ENCODE data around the gene PEPD.

PEPD gene

DNA sequence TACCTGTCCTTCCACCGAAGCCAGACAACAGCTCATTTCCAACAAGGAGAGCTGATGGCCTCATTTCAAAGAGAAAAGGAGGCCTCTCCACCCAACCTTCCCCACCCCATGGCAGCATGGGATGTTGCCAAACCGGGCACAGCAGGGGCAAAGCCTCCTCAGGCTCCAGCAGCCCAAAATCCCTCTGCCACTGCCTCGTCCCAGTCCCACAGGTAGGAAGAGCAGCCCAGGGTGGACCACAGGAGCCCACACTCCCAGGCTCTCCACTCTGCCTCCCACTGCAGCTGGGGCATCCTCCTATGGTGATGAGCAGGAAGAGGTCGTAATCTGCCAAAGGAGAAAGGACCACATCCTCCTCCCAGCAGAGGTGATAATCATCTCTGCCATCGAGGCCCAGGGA lies 50.9 kb downstream of the PEPD start:
- H3K27ac Mint-ChIP-seq = no peak overlapping the region
- no peak overlapping the region for H3K4me3 Mint-ChIP-seq
- no peaks in the 10 kb centered on the region for H3K9me3 Mint-ChIP-seq (ENCODE audit: low read depth)
- no peaks in the 10 kb centered on the region for H3K27me3 Mint-ChIP-seq
- no peaks in the 10 kb centered on the region for H3K36me3 Mint-ChIP-seq
- H3K4me1 Mint-ChIP-seq (ENCODE audit: low read depth) = no peaks in the 10 kb centered on the region

DNA sequence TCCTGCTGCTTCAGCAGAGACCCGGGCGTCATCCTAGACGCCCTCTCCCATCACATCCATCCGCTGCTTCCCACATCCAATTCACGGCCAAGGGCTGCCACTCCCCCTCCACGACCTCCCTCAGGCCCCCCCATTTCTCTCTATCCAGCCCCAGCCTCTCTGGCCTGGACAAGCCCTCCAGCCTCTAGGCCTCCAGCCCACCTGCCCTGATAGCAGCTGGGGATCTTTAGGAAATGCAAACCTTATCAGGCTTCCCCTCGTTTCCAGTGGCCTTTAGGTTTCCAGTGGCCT lies 51.6 kb downstream of the PEPD start:
- Mint-ChIP-seq H3K4me1 (ENCODE audit: low read depth) (no peaks in the 10 kb centered on the region), H3K36me3 (no peaks in the 10 kb centered on the region), H3K27me3 (no peaks in the 10 kb centered on the region), H3K4me3 (no peak overlapping the region), H3K9me3 (ENCODE audit: low read depth) (no peaks in the 10 kb centered on the region), H3K27ac (no peak overlapping the region)

DNA sequence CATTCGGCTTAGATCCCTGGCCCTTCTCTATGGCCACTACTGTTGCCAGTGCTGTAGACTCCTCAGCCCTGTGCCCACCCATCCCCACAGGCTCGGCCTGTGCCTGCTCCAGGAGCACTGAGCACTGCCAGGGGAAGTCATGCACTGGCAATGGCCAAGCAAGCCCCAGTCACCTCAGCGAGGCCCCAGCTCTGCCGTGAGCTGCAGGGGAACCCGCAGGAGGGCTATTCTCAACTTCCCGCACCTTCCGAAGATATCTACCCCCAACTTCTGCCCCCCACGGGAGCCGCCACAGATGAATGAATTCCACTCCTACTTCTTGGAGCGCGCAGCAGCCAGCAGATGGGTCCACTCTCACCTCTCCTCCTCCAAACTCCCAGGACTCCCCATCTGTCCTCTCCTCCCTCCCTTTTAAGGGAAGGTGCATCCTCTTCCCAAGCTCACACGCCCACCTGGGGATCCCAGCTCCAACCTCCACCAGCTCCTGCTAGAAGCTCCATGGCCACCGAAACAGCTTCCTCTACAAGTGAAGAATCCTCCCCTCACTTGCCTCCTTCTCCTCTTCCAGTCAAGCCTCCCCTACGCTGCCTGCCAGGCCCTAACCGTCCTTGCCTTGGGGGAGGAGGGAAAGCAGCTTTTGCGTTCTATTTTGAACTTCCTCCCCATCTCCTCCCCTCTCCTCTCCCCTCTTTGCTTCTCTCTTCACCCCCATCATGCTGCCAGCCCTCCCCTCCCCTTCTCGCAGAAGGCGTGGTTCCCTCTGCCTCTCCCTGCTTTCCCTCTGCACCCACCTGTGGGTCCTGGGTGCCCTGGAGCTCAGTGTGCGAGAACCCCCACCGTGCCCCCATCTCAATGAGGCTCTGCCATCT lies 52.2 kb downstream of the PEPD start:
- no peaks in the 10 kb centered on the region for H3K27me3 Mint-ChIP-seq
- H3K9me3 Mint-ChIP-seq (ENCODE audit: low read depth) = no peaks in the 10 kb centered on the region
- no peak overlapping the region for H3K4me3 Mint-ChIP-seq
- no peaks in the 10 kb centered on the region for H3K36me3 Mint-ChIP-seq
- H3K4me1 Mint-ChIP-seq (ENCODE audit: low read depth) = no peaks in the 10 kb centered on the region
- no peak overlapping the region for H3K27ac Mint-ChIP-seq

DNA sequence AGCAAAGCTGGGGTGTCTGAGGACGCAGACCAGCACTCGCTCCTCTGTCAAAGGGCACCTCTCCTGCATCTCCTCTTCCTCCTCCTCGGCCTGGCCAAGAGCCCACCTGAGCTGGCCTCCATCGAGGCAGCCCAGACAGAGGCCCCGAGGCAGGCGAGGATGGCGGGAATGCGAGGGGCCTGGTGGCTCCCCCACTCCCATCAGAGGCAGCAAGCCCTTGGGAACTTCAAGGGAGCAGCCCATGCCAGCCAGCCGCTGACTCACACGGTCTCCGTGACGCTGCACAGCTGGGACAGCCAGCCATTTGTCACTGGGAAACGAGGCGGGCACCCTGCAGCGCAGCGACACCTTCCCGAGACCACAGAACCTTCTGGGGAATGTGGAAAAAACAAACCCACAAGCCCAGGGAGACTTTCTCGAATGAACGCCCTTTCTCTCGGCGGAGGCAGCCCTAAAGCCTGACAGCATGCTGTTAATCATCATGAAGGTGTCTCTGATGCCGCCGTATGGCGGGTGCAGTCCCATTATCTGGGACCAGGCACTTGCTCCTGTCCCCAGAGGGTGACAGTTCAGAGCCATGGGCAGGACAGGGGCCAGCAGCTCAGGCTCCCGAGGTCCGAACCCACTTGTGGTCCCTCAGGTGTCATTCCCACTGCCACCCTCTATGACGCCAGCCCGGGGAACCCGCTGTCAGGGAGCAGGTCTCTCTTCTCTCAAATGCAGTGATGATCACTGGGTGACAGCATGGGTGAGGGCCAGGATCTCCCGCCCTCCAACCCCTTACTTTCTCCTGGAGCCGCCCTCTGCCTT lies 53.0 kb downstream of the PEPD start:
- Mint-ChIP-seq H3K9me3 (ENCODE audit: low read depth) (no peaks in the 10 kb centered on the region), H3K36me3 (no peaks in the 10 kb centered on the region), H3K4me1 (ENCODE audit: low read depth) (no peaks in the 10 kb centered on the region), H3K27ac (no peak overlapping the region), H3K4me3 (no peak overlapping the region), H3K27me3 (no peaks in the 10 kb centered on the region)

DNA sequence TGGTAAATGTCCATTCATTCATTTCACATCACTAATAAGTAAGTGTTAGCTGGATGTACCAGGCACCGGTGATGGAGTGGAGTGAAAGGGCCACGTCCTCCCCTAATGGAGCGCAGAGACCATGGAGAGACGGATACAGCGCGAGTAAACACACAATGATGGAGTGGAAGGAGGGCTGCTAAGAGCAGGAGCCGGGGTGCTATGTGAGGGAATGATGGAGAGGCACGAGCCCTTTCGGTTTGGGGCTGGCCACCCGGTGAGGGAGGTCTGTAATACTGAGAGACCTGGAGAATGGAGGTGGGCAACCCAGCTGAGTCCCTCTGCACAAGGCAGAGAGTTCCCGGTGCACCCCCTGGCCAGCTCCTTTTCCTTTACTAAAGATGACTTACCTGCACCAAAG lies 53.7 kb downstream of the PEPD start:
- Mint-ChIP-seq H3K36me3 (peaks cover 2% of the 10 kb centered on the region), H3K9me3 (ENCODE audit: low read depth) (no peaks in the 10 kb centered on the region), H3K27me3 (no peaks in the 10 kb centered on the region), H3K27ac (no peak overlapping the region), H3K4me3 (no peak overlapping the region), H3K4me1 (ENCODE audit: low read depth) (no peaks in the 10 kb centered on the region)

DNA sequence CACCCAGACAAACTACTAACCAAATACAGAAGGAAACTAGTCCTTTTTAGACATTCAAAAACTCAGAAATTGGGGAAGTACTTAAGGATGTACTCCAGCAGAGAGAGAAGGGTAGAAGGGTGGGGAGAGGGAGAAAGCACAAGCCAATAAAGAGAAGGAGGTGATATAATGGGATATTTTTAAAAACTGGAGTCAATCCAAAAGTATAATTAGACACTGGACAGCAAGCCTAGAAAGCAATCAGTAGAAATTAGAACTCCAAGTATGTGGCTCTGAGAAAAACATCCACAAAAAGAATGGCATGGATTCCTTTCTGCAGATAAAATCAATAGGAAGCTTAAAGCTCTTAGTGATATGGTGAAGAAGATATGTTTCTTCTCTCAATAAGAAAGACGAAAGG lies 55.8 kb downstream of the PEPD start:
- Mint-ChIP-seq H3K27me3 (no peaks in the 10 kb centered on the region), H3K9me3 (ENCODE audit: low read depth) (no peaks in the 10 kb centered on the region), H3K4me3 (no peak overlapping the region), H3K27ac (no peak overlapping the region), H3K4me1 (ENCODE audit: low read depth) (no peaks in the 10 kb centered on the region), H3K36me3 (peaks cover 2% of the 10 kb centered on the region)

DNA sequence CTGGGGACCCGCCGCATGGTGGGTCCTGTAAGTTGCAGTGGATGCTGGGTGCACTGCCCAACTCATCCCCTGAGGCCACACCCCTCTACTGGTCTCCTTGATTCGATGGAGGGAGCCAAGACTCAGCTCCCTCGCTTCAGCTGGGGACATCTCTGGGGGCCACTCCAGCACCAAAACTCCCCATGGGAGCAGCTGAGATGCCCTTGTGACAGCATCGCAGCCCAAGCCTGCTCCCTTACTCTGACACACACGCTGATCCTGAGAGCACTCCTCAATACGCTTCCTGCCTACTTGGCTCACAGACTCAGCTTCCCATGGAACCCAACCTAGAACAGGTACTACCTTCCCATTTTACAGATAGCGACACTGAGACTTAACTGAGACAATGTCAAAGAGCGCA lies 56.2 kb downstream of the PEPD start:
- Mint-ChIP-seq H3K27ac (no peak overlapping the region), H3K36me3 (peaks cover 2% of the 10 kb centered on the region), H3K4me3 (no peak overlapping the region), H3K27me3 (no peaks in the 10 kb centered on the region), H3K4me1 (ENCODE audit: low read depth) (no peaks in the 10 kb centered on the region), H3K9me3 (ENCODE audit: low read depth) (no peaks in the 10 kb centered on the region)

DNA sequence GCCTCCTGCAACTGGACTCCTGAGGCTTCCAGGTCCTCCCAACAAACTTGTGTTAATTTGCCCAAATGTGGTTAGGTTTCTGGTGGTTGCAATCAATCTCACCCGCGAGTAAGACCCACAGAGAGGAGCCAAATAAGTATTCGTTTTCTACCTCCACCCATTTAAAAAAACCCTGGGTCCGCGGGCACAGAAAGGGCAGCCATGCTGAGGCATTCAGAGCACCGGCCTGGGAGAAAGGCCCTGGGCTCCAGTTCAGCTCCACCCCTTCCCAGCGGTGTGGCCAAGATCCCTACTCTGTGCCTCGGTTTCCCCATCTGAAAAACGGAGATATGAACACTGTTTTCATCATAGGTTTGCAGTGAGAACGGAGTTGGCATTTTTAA lies 56.9 kb downstream of the PEPD start:
- no peaks in the 10 kb centered on the region for H3K27me3 Mint-ChIP-seq
- H3K9me3 Mint-ChIP-seq (ENCODE audit: low read depth) = no peaks in the 10 kb centered on the region
- H3K27ac Mint-ChIP-seq = no peak overlapping the region
- no peaks in the 10 kb centered on the region for H3K4me1 Mint-ChIP-seq (ENCODE audit: low read depth)
- peaks cover 2% of the 10 kb centered on the region for H3K36me3 Mint-ChIP-seq
- H3K4me3 Mint-ChIP-seq = no peak overlapping the region

GRCh38 chr19:33464010-33464732 lies 57.4 kb downstream of the PEPD start:
- no peaks in the 10 kb centered on the region for H3K9me3 Mint-ChIP-seq (ENCODE audit: low read depth)
- peaks cover 2% of the 10 kb centered on the region for H3K36me3 Mint-ChIP-seq
- no peak overlapping the region for H3K4me3 Mint-ChIP-seq

GRCh38 chr19:33463199-33463598 lies 58.4 kb downstream of the PEPD start:
- no peaks in the 10 kb centered on the region for H3K27me3 Mint-ChIP-seq
- H3K4me1 Mint-ChIP-seq (ENCODE audit: low read depth) = no peaks in the 10 kb centered on the region
- peaks cover 2% of the 10 kb centered on the region for H3K36me3 Mint-ChIP-seq
- H3K4me3 Mint-ChIP-seq = no peak overlapping the region
- H3K27ac Mint-ChIP-seq = no peak overlapping the region
- no peaks in the 10 kb centered on the region for H3K9me3 Mint-ChIP-seq (ENCODE audit: low read depth)

More at GRCh38 chr19:33464010-33464732, 57.4 kb downstream of the PEPD start:
- Mint-ChIP-seq H3K4me1 (ENCODE audit: low read depth) (no peaks in the 10 kb centered on the region), H3K27ac (no peak overlapping the region), H3K27me3 (no peaks in the 10 kb centered on the region)

DNA sequence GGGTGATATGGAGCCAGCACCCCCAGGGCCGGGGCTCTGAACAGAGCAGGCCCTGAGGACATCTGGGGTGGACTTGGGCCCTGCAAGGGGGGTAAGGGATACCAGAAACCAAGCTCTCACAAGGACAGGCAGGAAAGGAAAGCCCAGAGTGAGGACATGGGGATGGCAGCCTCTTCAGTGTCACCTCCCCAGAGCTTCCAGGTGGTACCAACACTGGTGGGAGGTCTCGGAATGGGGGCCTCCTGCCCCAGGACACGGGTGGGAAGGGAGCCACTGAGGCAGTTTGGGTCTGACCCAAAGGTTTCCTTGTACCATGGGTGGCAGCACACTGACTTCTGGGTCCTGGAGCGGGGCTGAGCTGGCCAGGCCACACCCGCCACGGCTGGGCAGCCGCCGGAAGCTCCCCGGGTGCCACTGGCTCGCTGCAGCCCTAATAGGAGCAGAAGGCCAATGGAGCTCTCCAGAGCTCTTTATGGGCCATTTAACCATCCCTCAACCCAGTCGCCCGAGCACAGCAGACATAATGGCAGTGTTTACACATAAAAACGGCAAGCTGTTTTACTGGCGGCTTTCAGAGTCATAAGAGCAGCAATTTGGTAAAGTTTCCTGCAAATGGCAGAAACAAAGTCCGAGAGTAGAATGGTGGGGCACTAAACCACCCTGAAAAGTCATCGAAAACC lies 59.3 kb downstream of the PEPD start:
- Mint-ChIP-seq H3K27me3 (no peaks in the 10 kb centered on the region), H3K27ac (no peak overlapping the region)

DNA sequence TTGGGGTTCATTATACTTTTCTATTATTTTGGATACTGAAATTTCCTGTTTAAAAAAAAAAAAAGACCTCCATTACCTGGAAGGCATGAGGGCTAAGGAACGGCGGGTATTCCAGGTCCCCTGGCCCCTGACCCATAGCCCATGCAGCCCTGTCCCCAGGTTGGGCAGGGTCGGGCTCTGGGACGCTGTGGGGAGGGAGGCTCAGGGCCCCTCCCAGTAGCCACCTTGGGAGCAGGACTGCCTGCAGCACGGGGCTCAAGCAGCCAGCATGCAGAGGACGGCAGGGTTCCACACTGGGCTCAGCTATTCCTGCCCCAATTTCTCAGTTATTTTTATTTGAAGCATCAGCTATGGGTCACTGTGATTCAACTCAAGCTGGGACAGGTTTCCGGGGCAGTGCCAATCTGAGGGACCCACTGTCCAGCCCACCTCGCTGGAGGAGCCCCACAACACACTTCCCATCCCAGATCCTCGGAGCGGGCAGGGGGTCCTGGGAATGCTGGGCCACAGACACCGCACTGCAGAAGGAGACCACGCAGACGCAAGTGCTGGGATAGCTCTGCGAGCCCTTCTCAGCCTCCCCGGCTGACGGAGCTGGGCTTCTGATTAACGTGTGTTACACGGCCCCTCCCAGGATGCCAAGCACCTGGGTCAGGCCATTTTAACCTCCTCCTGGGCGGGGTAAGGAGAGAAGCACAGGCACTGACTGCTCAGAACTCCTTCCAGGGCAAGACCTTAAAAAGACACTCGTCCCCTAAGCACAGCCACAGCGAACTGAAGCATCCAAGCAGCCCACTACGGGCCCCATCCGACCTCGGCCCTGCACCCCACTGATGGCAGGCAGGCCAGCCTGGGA lies 60.1 kb downstream of the PEPD start:
- H3K4me3 Mint-ChIP-seq = no peak overlapping the region
- H3K9me3 Mint-ChIP-seq (ENCODE audit: low read depth) = no peaks in the 10 kb centered on the region
- no peaks in the 10 kb centered on the region for H3K27me3 Mint-ChIP-seq
- H3K36me3 Mint-ChIP-seq = peaks cover 2% of the 10 kb centered on the region
- H3K27ac Mint-ChIP-seq = no peak overlapping the region
- H3K4me1 Mint-ChIP-seq (ENCODE audit: low read depth) = no peaks in the 10 kb centered on the region

More for the DNA sequence above, 59.3 kb downstream of the PEPD start:
- no peaks in the 10 kb centered on the region for H3K4me1 Mint-ChIP-seq (ENCODE audit: low read depth)
- no peak overlapping the region for H3K4me3 Mint-ChIP-seq
- H3K36me3 Mint-ChIP-seq = peaks cover 2% of the 10 kb centered on the region
- H3K9me3 Mint-ChIP-seq (ENCODE audit: low read depth) = no peaks in the 10 kb centered on the region

DNA sequence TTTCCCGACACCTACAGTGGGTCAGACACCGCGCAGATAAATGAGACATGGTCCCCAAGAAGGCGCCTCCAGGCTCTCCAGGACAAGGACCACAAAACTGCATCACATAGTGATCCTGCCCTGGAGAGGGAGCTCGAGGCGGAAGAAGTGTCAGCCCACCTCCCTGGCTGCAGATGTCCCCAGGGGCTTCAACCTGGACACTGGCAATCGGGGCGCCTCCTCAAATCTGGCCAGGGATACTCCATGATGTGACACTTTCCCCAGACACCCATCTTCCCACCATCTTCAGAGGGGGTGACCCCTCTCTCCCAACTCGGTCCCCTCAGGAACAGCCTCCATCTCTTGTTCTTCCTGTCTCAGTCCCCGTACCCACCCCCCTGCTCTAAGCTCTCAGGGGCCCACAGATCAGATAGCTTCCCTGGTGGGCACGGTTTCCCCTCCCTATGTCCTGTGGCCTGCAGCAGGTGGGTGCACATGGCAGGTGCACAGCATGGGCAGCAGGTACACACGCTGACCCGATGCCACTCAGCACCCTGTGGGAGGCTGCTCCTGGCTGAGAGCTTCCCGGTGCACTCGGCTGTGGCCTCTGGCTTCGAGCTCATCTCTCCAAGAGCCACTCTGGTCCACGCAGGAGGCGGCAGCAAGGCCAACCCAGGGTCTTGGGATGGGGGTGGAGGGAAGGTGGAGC lies 61.2 kb downstream of the PEPD start:
- no peaks in the 10 kb centered on the region for H3K27me3 Mint-ChIP-seq
- H3K27ac Mint-ChIP-seq = no peak overlapping the region
- no peaks in the 10 kb centered on the region for H3K4me1 Mint-ChIP-seq (ENCODE audit: low read depth)
- H3K4me3 Mint-ChIP-seq = no peak overlapping the region
- no peaks in the 10 kb centered on the region for H3K9me3 Mint-ChIP-seq (ENCODE audit: low read depth)
- peaks cover 2% of the 10 kb centered on the region for H3K36me3 Mint-ChIP-seq
